Measurements from ENCODE around the gene PRSS57.

PRSS57 gene

DNA sequence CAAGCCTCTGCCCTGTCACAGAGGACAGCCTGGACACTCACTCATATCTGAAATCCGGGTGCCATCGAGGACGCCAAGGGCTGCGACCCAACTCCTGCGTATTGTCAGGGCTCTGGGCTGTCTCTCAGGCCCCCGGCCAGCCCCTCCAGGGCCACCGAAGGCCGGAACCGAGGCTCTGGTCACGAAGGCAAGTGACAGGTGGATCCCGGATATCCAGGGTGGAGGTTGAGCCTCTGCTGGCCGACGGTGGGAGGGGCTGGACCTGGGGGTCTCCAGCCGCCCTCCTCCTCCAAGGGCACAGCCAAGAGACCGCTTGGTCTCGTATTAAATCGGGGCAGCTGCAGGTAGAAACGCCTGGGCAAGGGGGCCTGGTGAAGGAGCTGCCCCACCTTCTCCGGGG lies 37.6 kb downstream of the PRSS57 start:
- TF ChIP-seq KLF8 (tag by site-specific recombination; IDR thresholded peaks at IDR 0.05) (no peak), ZNF843 (tag by site-specific recombination; IDR thresholded peaks at IDR 0.05) (no peak), ZNF791 (tag by site-specific recombination; IDR thresholded peaks at IDR 0.05) (no peak), ZNF768 (tag by site-specific recombination; IDR thresholded peaks at IDR 0.05) (no peak), KLF10 (tag by site-specific recombination; IDR thresholded peaks at IDR 0.05) (no peak), SP3 (tag by site-specific recombination; IDR thresholded peaks at IDR 0.05) (no peak), ZBTB1 (tag by site-specific recombination; IDR thresholded peaks at IDR 0.05) (no peak), ZNF202 (tag by site-specific recombination; IDR thresholded peaks at IDR 0.05; ENCODE audit: borderline replicate concordance) (no peak), GLIS2 (tag by site-specific recombination; IDR thresholded peaks at IDR 0.05) (no peak), ZSCAN23 (tag by site-specific recombination; IDR thresholded peaks at IDR 0.05) (no peak), ZNF174 (tag by site-specific recombination; IDR thresholded peaks at IDR 0.05) (no peak), YY1 (tag by site-specific recombination; IDR thresholded peaks at IDR 0.05) (no peak)
- TF ChIP-seq, protein P1, sequence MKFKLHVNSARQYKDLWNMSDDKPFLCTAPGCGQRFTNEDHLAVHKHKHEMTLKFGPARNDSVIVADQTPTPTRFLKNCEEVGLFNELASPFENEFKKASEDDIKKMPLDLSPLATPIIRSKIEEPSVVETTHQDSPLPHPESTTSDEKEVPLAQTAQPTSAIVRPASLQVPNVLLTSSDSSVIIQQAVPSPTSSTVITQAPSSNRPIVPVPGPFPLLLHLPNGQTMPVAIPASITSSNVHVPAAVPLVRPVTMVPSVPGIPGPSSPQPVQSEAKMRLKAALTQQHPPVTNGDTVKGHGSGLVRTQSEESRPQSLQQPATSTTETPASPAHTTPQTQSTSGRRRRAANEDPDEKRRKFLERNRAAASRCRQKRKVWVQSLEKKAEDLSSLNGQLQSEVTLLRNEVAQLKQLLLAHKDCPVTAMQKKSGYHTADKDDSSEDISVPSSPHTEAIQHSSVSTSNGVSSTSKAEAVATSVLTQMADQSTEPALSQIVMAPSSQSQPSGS (tag by site-specific recombination; IDR thresholded peaks at IDR 0.05; ENCODE audit: low read depth) = no peak
- TF ChIP-seq, protein P2, sequence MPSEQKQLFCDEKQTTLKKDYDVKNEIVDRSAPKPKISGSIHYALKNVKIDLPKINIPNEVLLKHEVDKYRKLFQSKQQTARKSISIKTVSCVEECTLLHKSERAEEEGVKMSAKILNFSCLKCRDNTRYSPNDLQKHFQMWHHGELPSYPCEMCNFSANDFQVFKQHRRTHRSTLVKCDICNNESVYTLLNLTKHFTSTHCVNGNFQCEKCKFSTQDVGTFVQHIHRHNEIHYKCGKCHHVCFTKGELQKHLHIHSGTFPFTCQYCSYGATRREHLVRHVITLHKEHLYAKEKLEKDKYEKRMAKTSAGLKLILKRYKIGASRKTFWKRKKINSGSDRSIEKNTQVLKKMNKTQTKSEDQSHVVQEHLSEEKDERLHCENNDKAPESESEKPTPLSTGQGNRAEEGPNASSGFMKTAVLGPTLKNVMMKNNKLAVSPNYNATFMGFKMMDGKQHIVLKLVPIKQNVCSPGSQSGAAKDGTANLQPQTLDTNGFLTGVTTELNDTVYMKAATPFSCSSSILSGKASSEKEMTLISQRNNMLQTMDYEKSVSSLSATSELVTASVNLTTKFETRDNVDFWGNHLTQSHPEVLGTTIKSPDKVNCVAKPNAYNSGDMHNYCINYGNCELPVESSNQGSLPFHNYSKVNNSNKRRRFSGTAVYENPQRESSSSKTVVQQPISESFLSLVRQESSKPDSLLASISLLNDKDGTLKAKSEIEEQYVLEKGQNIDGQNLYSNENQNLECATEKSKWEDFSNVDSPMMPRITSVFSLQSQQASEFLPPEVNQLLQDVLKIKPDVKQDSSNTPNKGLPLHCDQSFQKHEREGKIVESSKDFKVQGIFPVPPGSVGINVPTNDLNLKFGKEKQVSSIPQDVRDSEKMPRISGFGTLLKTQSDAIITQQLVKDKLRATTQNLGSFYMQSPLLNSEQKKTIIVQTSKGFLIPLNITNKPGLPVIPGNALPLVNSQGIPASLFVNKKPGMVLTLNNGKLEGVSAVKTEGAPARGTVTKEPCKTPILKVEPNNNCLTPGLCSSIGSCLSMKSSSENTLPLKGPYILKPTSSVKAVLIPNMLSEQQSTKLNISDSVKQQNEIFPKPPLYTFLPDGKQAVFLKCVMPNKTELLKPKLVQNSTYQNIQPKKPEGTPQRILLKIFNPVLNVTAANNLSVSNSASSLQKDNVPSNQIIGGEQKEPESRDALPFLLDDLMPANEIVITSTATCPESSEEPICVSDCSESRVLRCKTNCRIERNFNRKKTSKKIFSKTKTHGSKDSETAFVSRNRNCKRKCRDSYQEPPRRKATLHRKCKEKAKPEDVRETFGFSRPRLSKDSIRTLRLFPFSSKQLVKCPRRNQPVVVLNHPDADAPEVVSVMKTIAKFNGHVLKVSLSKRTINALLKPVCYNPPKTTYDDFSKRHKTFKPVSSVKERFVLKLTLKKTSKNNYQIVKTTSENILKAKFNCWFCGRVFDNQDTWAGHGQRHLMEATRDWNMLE (tag by site-specific recombination; conservative IDR thresholded peaks at IDR 0.05; ENCODE audit: low read depth) = no peak
- TF ChIP-seq, protein P3, sequence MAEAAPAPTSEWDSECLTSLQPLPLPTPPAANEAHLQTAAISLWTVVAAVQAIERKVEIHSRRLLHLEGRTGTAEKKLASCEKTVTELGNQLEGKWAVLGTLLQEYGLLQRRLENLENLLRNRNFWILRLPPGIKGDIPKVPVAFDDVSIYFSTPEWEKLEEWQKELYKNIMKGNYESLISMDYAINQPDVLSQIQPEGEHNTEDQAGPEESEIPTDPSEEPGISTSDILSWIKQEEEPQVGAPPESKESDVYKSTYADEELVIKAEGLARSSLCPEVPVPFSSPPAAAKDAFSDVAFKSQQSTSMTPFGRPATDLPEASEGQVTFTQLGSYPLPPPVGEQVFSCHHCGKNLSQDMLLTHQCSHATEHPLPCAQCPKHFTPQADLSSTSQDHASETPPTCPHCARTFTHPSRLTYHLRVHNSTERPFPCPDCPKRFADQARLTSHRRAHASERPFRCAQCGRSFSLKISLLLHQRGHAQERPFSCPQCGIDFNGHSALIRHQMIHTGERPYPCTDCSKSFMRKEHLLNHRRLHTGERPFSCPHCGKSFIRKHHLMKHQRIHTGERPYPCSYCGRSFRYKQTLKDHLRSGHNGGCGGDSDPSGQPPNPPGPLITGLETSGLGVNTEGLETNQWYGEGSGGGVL (tag by site-specific recombination; IDR thresholded peaks at IDR 0.05) = no peak
- TF ChIP-seq, protein P4, sequence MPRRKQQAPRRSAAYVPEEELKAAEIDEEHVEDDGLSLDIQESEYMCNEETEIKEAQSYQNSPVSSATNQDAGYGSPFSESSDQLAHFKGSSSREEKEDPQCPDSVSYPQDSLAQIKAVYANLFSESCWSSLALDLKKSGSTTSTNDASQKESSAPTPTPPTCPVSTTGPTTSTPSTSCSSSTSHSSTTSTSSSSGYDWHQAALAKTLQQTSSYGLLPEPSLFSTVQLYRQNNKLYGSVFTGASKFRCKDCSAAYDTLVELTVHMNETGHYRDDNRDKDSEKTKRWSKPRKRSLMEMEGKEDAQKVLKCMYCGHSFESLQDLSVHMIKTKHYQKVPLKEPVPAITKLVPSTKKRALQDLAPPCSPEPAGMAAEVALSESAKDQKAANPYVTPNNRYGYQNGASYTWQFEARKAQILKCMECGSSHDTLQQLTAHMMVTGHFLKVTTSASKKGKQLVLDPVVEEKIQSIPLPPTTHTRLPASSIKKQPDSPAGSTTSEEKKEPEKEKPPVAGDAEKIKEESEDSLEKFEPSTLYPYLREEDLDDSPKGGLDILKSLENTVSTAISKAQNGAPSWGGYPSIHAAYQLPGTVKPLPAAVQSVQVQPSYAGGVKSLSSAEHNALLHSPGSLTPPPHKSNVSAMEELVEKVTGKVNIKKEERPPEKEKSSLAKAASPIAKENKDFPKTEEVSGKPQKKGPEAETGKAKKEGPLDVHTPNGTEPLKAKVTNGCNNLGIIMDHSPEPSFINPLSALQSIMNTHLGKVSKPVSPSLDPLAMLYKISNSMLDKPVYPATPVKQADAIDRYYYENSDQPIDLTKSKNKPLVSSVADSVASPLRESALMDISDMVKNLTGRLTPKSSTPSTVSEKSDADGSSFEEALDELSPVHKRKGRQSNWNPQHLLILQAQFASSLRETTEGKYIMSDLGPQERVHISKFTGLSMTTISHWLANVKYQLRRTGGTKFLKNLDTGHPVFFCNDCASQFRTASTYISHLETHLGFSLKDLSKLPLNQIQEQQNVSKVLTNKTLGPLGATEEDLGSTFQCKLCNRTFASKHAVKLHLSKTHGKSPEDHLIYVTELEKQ (tag by site-specific recombination; IDR thresholded peaks at IDR 0.05; ENCODE audit: borderline replicate concordance) = no peak
- Histone ChIP-seq H3K4me1 (ENCODE audit: control insufficient read depth, insufficient read depth, low read length) (peaks cover 9% of the 10 kb centered on the region), H3K36me3 (ENCODE audit: control insufficient read depth in 2 of 2, insufficient read depth in 1 of 2, low read length in 2 of 2) (peaks cover 6 to 73% of the 10 kb centered on the region in 2 experiments; a peak in 2 of 3 replicates), H3K9me3 (ENCODE audit: control insufficient read depth, insufficient read depth, low read depth, low read length) (no peaks in the 10 kb centered on the region), H3K4me3 (ENCODE audit: low read depth, low read length) (no peak overlapping the region), H3K27ac (ENCODE audit: extremely low read depth, low read depth, low read length) (no peak overlapping the region)
- ChIA-PET POLR2A (no interaction called here), CTCF (no interaction called here)
